Activated CD8-positive, alpha-beta memory T cell treated with anti-CD3 and anti-CD28 coated beads for 48 hours (primary cell): ENCODE results near the gene GALNT3.
A peak's percentile ranks its signal among the peaks of the same experiment; 100 is the strongest.

Experiments used
- DNase-seq, 3 experiments: peaks; one replicate each; pipeline ENCODE4 v3.0.0-alpha.2; 2020; ENCODE audit warnings: low read depth in 2 of 3, low spot score in 2 of 3

Gene GALNT3

DNA sequence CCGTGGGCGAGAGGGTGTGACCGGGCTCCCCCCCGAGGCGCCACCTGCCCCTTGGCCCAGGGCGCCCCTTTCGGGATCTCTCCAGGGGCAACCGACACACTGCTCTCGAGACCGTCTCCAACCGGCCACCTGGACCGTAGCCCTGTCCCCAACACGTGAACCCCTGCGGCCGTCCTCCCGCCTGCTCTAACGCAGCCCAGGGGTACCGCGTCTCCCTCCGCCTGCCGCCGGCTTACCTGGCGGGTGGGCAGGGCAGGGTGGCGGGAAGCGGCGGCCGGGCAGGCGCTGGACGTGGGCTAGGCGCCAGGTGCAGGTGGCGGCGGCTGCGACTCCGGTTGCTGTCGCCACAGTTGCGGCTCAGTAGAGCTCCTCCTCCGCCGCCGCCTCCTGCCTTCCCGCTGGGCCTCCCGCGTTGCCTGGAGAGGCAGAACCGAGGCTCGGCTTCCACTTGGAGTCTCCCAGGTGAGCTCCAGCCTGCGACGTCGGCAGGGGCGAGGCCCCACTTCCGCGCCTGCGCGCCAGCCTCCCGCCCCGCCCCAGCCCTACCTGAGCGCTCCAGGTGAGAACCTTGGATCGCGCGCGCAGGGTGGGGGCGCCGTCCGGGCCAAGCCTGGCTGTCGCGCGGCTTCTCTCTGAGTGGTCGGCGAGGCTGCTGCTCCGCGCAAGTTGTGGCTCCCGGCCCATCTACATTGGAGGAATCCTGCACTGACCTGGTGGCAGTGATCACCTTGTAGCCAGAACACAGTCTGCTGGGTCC lies at the start of gene GALNT3:
GALNT3 (minus strand) TSS at position 469 of the 757 bp plus-strand sequence. CDS start 23,547 bp downstream, outside the sequence.
- peak in 2 of 3 experiments; percentile 1 to 8 for DNase-seq

DNA sequence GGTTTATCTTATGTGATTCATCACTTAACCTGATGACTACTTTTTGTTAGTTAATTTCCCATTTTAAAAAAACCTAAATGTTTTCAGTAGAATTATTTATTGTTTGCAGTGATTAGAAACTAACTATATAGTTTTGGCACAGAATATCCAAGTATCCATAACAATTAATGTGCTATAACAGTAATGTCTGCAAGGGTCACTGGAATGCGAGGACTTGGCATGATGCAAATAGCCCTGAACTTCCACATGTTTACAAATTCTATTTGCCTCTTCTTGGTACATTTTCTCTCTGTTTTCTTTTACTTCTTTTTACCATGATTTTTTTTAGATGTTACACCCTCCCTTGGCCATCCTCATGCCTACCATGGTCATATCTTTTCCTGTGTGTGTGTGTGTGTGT lies 49.3 kb upstream of the GALNT3 start:
- no peak for DNase-seq

GRCh38 chr2:165840333-165840958 lies 46.4 kb upstream of the GALNT3 start:
- DNase-seq = no peak

- no peak for DNase-seq
Measured at GRCh38 chr2:165839610-165840009, 45.6 kb upstream of the GALNT3 start.

DNA sequence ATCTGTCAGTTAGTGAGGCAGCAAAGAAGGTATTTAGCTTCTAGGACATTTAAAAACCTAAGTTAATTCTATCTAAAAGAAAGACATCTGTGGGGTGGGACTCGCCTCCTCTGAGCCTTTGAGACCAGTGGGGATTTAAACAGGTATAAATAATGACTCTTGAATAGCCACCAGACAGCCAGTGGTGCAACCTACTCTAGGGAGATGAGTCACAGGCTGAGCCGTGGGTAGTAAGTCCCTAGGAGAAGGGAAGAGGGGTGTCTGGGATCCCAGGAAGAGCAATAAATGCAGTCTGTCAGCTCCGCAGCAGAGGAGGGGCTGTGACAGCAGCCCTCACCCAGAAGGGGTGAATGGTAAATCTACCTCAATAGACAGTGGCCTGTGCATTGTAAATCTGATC lies 43.1 kb upstream of the GALNT3 start:
- DNase-seq = no peak

DNA sequence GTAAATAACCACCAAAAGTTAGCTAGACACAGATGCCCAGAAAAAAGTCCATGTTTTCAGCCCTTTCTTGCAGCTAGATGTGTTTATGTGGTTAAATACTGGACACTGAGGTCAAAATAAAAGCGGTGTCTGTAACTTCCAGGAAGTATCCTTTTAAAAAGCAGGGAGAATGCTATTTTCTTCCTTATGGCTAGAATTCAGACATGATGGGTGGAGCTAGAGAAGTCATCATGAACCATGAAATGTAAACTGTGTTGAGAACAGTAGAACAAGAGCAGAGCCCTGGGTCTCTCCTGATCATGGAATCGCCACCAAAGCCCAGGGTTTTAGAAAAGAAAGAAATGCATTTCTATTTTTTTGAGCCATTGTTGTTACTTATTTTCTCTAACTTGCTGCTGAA lies 41.3 kb upstream of the GALNT3 start:
- no peak for DNase-seq

GRCh38 chr2:165833156-165833555 lies 39.1 kb upstream of the GALNT3 start:
- no peak for DNase-seq

DNA sequence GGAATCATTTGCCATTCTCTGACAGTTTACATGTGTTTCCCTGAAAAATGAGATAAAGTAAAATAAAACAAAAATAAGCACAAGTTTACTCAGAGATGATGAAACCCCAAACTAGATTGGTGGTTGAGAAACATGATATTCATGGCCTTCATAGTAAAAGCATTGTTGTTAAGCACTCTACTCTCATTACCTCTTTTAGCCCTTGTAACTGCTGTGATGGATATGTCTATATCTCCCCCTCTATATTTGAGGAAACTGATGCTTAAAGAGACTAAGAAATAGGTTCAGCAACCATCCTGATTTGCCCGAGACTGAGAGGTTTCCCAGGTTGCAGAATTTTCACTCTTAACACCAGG lies 33.9 kb upstream of the GALNT3 start:
- DNase-seq = no peak

GRCh38 chr2:165827016-165827920 lies 33.2 kb upstream of the GALNT3 start:
- DNase-seq = no peak

DNA sequence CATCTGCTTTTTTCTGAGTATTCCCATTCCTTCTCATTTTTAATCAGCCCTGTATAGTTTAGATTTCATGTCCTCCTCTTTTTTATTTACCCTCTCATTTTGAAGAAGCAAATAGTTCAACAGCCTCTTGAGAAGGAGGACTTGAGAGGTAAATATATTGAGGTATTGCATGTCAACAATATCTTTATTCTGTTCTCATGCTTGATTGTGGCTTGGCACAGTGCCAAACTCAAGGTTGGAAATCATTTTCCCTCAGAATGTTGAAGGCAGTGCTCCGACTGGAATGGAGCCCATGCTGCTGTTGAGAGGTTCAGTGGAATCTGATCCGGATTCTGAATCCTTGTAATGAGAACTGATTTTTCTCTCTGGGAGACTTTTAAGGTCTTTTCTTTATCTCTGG lies 31.0 kb upstream of the GALNT3 start:
- DNase-seq = no peak

GRCh38 chr2:165820296-165820695 lies 26.2 kb upstream of the GALNT3 start:
- DNase-seq = no peak

DNA sequence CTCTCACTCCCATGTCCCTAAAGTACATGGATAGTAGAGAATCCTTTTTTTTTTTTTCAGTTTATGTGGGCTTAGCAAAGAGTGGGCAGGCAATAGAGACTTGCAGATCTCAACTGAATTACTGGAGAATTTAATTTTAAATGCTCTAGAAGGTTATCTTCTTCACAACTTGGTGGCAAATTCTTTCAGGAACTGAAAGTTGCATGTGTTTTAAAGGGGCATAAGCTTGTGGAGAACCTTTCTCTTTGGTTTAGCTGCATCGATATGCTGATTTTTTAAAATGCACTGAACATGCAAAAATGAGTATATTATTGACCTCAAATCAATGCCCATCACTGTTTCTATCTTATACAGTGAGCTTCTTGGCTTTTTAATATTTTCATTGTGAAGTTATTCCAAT lies 24.9 kb upstream of the GALNT3 start:
- DNase-seq = no peak

- no peak for DNase-seq
Measured at GRCh38 chr2:165815299-165816141, 21.5 kb upstream of the GALNT3 start.

GRCh38 chr2:165814473-165814872 lies 20.4 kb upstream of the GALNT3 start:
- no peak for DNase-seq

DNA sequence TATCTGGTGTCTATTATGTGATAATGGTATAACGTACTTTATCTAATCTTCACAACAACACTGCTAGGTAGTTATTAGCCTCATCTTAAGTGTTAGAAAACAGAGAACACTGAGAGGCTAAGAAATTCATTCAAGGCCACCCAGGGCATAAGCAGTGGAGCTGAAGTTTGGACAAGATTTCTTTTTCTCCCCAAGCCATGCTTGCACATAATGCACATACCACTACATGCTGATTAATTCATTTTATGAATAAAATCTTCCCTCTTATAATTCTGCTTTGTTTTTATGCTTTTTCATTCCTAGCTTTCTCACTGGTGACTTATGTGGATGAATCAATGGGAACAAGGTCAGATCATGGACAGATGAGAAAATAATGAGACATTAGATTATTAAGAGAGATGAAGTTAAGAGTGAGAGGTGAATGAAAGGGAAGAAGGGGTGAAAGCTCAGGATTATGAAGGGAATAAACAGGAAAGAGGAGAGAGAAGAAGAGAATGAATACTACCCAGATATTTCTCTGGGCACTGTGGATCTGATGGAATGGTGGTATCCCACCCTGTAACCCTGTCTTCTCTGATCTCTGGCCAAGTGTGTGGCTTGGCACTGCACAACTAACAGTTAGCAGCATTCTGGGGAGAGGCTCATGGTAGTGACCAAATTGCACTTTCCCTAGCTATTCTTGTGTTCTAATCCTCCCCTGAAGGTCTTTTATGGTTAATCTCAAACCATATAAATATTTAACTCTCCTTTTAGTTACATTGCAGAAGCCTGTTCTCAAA lies 17.7 kb upstream of the GALNT3 start:
- no peak for DNase-seq

- no peak for DNase-seq
Measured at GRCh38 chr2:165810418-165810817, 16.4 kb upstream of the GALNT3 start.

DNA sequence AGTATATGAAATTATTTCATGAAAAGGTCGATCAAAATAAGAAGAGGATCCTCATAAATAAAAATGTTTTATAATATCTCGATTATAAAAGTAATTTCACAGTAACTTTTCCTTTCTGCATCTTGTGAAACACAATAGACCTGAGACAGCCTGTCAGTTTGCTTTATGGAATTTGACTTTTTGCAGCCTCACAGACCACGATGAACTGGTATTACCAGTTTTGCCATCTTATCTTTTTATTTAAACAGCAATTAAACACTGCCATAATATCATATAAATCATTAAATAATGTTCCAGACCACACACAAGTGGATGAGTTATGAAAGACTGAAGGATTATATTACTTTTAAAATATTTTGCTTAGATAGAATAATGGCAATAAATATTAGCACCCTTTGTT lies 10.7 kb upstream of the GALNT3 start:
- no peak for DNase-seq

- DNase-seq = no peak
Measured at GRCh38 chr2:165803123-165803760, 9.2 kb upstream of the GALNT3 start.

DNA sequence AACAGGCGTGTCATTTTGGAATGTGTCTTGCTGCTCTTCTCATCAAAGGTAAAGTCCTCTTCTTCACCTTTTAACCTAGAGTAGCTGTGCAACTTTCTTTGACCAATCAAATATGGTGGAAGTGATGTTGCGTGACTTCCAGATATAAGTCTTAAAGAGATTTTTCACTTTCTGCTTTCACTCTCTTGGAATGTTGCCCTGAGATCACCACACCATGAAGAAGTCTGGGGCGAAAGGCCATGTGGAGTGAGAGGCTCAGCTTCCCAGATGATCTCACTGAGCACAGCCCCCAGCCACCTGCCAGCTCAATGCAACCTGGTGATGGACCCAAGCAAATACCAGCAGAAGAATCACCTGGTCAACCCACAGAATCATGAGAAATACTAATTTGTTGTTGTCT lies 7.1 kb upstream of the GALNT3 start:
- DNase-seq = no peak
